ENCODE measurements around the gene SLC6A11. TPM values are rescaled to one million over a fixed set of nuclear protein-coding genes. Genes with fewer than 3 reads are reported as not detected.

Gene SLC6A11
- total RNA-seq, 1 experiment from 2014 or later: not detected

GRCh38 chr3:10843378-10843777 lies 27.4 kb downstream of the SLC6A11 start:
- Histone ChIP-seq H3K4me3 (no peak overlapping the region), H3K9me3 (ENCODE audit: insufficient read depth, low read depth) (no peaks in the 10 kb centered on the region), H3K4me1 (replicated peaks; ENCODE audit: insufficient read depth) (no peaks in the 10 kb centered on the region), H3K36me3 (ENCODE audit: low read depth) (no peaks in the 10 kb centered on the region), H4K20me1 (ENCODE audit: insufficient read depth) (no peaks in the 10 kb centered on the region), H3K27ac (no peak overlapping the region), H3K9me2 (ENCODE audit: insufficient read depth) (no peaks in the 10 kb centered on the region), H2AFZ (no peak overlapping the region), H3F3A (ENCODE audit: insufficient read depth, low read depth) (no peaks in the 10 kb centered on the region), H3K27me3 (ENCODE audit: insufficient read depth, low read depth) (peaks cover 99% of the 10 kb centered on the region), H3K79me2 (ENCODE audit: low read depth) (no peaks in the 10 kb centered on the region), H3K4me2 (no peak overlapping the region)
- CTCF ChIA-PET: no interaction called here
- no TSS peak for BruUV-seq (replicated peaks)
- TF ChIP-seq CTCF (conservative IDR thresholded peaks at IDR 0.05) (no peak), EZH2 (IDR thresholded peaks at IDR 0.05; ENCODE audit: low read depth) (no peak)
- no peak for DNase-seq
- intact Hi-C loops (cut with micrococcal nuclease; ENCODE audit: unreplicated experiment): no loop called here
- POLR2A ChIA-PET (ENCODE audit: unreplicated experiment): no interaction called here

- ChIA-PET POLR2A (ENCODE audit: unreplicated experiment) (no interaction called here), CTCF (no interaction called here)
- Histone ChIP-seq H3K79me2 (ENCODE audit: low read depth) (no peaks in the 10 kb centered on the region), H3K9me3 (ENCODE audit: insufficient read depth, low read depth) (no peaks in the 10 kb centered on the region), H4K20me1 (ENCODE audit: insufficient read depth) (no peaks in the 10 kb centered on the region), H3K36me3 (ENCODE audit: low read depth) (no peaks in the 10 kb centered on the region), H3F3A (ENCODE audit: insufficient read depth, low read depth) (no peaks in the 10 kb centered on the region), H3K4me3 (no peak overlapping the region), H3K27ac (no peak overlapping the region), H3K27me3 (ENCODE audit: insufficient read depth, low read depth) (peaks cover 99% of the 10 kb centered on the region), H3K4me1 (replicated peaks; ENCODE audit: insufficient read depth) (no peaks in the 10 kb centered on the region), H2AFZ (no peak overlapping the region), H3K4me2 (no peak overlapping the region), H3K9me2 (ENCODE audit: insufficient read depth) (no peaks in the 10 kb centered on the region)
- no TSS peak for BruUV-seq (replicated peaks)
- no peak for TF ChIP-seq CTCF (conservative IDR thresholded peaks at IDR 0.05)
- no peak for TF ChIP-seq EZH2 (IDR thresholded peaks at IDR 0.05; ENCODE audit: low read depth)
- intact Hi-C loops (cut with micrococcal nuclease; ENCODE audit: unreplicated experiment): no loop called here
- DNase-seq: no peak
These were observed 29.2 kb downstream of the SLC6A11 start for GRCh38 chr3:10845001-10845761.

- BruUV-seq (replicated peaks): no TSS peak
- POLR2A ChIA-PET (ENCODE audit: unreplicated experiment): no interaction called here
- no peak for TF ChIP-seq EZH2 (IDR thresholded peaks at IDR 0.05; ENCODE audit: low read depth)
- no peak for TF ChIP-seq CTCF (conservative IDR thresholded peaks at IDR 0.05)
These were observed 30.0 kb downstream of the SLC6A11 start for GRCh38 chr3:10845839-10846656.

More at GRCh38 chr3:10845839-10846656, 30.0 kb downstream of the SLC6A11 start:
- DNase-seq: no peak
- Histone ChIP-seq H3K4me2 (no peak overlapping the region), H3K9me3 (ENCODE audit: insufficient read depth, low read depth) (no peaks in the 10 kb centered on the region), H3K4me3 (no peak overlapping the region), H3K36me3 (ENCODE audit: low read depth) (no peaks in the 10 kb centered on the region), H3K4me1 (replicated peaks; ENCODE audit: insufficient read depth) (no peaks in the 10 kb centered on the region), H3K27me3 (ENCODE audit: insufficient read depth, low read depth) (peaks cover 99% of the 10 kb centered on the region), H3K79me2 (ENCODE audit: low read depth) (no peaks in the 10 kb centered on the region), H2AFZ (no peak overlapping the region), H3F3A (ENCODE audit: insufficient read depth, low read depth) (no peaks in the 10 kb centered on the region), H4K20me1 (ENCODE audit: insufficient read depth) (no peaks in the 10 kb centered on the region), H3K27ac (no peak overlapping the region), H3K9me2 (ENCODE audit: insufficient read depth) (no peaks in the 10 kb centered on the region)
- intact Hi-C loops (cut with micrococcal nuclease; ENCODE audit: unreplicated experiment): no loop called here
- CTCF ChIA-PET: no interaction called here
